NCI-H2227 treated with DMSO at 0.1 percent for 48 hours (cell line): ENCODE results near the gene TMEM248.
"Not testable (repeated sequence)": the region's sequence is repeated elsewhere in the genome, so short reads cannot be mapped to it uniquely, and the experiment has no call there.

Experiments used
- DNase-seq: peaks from one replicate; lab custom pipeline; 2025; lab: John Stamatoyannopoulos, UW

The TMEM248 gene

GRCh38 chr7:66908598-66908997 lies 12.4 kb upstream of the TMEM248 start:
- DNase-seq, result not testable (repeated sequence)

GRCh38 chr7:66910789-66911188 lies 10.2 kb upstream of the TMEM248 start:
- DNase-seq, result no peak

- not testable (repeated sequence) for DNase-seq
Observed at GRCh38 chr7:66911191-66911590, 9.8 kb upstream of the TMEM248 start.

- no peak for DNase-seq
Observed at GRCh38 chr7:66912195-66912594, 8.8 kb upstream of the TMEM248 start.

GRCh38 chr7:66913118-66914037 lies 7.6 kb upstream of the TMEM248 start:
- DNase-seq, result no peak

- DNase-seq, result not testable (repeated sequence)
Observed at GRCh38 chr7:66917904-66918303, 3.1 kb upstream of the TMEM248 start.

GRCh38 chr7:66919304-66919703 lies 1.7 kb upstream of the TMEM248 start:
- no peak for DNase-seq

- DNase-seq, result no peak
Observed at GRCh38 chr7:66919704-66920103, 1.3 kb upstream of the TMEM248 start.

GRCh38 chr7:66920256-66920655 lies 769 bp upstream of the TMEM248 start:
- DNase-seq, result no peak

- no peak for DNase-seq
Observed at GRCh38 chr7:66921396-66921917, 432 bp downstream of the TMEM248 start.

- peak; percentile 2 for DNase-seq
Observed at GRCh38 chr7:66921918-66922486, 977 bp downstream of the TMEM248 start.

GRCh38 chr7:66925255-66925654 lies 4.2 kb downstream of the TMEM248 start:
- DNase-seq, result no peak

- DNase-seq, result no peak
Observed at GRCh38 chr7:66927348-66927948, 6.4 kb downstream of the TMEM248 start.

- DNase-seq, result no peak
Observed at GRCh38 chr7:66928388-66928787, 7.4 kb downstream of the TMEM248 start.

- no peak for DNase-seq
Observed at GRCh38 chr7:66929165-66929564, 8.1 kb downstream of the TMEM248 start.

GRCh38 chr7:66929935-66930334 lies 8.9 kb downstream of the TMEM248 start:
- DNase-seq, result no peak

GRCh38 chr7:66930341-66930740 lies 9.3 kb downstream of the TMEM248 start:
- DNase-seq, result peak; percentile 7

- no peak for DNase-seq
Observed at GRCh38 chr7:66933469-66933868, 12.4 kb downstream of the TMEM248 start.

GRCh38 chr7:66937940-66938339 lies 16.9 kb downstream of the TMEM248 start:
- no peak for DNase-seq

- DNase-seq, result no peak
Observed at GRCh38 chr7:66939325-66939724, 18.3 kb downstream of the TMEM248 start.

- DNase-seq, result no peak
Observed at GRCh38 chr7:66946545-66946944, 25.5 kb downstream of the TMEM248 start.

GRCh38 chr7:66948480-66949109 lies 27.6 kb downstream of the TMEM248 start:
- DNase-seq, result no peak
